ENCODE results near the gene HDAC11. TPM values are rescaled to one million over a fixed set of nuclear protein-coding genes. Genes with fewer than 3 reads are reported as not detected.

HDAC11 gene
- total RNA-seq, 1 experiment from 2014 or later, result 1.0 TPM

DNA sequence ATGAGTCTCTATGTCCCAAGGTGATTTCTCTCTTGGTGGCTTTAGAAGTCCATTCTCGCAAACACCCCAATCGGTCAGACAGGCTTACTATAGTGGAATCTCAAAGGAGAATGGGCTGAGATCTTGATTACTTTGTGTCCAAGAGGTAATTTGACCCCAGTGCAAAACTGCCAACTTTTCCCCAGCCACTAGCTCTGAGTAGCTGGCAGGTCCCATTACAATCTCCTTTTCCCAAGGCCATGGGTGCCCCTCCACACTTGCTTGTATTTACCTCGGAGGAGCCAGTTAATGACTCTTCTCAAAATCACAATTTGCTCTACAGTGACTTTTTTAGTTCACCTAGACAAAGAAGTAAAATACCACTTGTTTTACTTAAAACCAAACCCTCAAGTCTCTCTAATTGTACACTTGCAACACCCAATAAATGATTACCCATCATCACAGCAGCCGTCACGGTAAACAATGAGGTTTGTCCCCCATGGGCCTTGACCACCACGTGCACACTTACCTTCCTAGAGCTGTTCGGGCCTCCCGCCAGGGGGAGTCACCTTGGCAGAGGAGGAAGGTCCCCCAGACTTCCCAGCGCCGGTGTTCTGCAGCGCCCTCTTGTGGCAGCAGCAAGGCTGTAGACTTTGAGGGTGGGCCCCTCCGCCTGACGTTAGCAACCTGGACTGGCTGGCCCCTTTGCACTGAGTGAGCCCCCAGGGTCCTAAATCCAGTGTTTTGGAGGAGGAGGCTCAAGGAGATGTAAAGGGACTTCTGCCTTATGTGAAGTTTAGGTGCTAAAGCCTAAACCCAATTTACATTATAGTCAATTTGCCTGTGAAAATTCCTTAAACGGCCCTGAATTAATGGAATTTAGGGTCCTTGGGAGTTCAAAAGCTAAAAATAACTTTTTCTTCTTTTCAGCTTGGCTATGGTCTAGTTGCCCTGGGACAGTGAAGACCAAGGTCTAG, 18.7 kb upstream of the HDAC11 start:
- no peak overlapping the region for H3K27ac ChIP-seq (ENCODE audit: low read depth, low read length, poor library complexity, severe bottlenecking)
- no peaks in the 10 kb centered on the region for H3K4me1 ChIP-seq (ENCODE audit: insufficient read depth, low read length, poor library complexity, severe bottlenecking)
- BruUV-seq (replicated peaks), result no TSS peak
- POLR2A ChIA-PET (ENCODE audit: low non-redundant PET), result no interaction called here
- no peaks in the 10 kb centered on the region for H3K36me3 ChIP-seq (ENCODE audit: insufficient read depth, low read length, poor library complexity, severe bottlenecking)
- no peak overlapping the region for H3K4me3 ChIP-seq (ENCODE audit: low read depth, low read length, poor library complexity, severe bottlenecking)
- no peaks in the 10 kb centered on the region for H3K27me3 ChIP-seq (replicated peaks; ENCODE audit: insufficient read depth, low read depth, low read length, poor library complexity)
- intact Hi-C loops (cut with micrococcal nuclease; ENCODE audit: unreplicated experiment), result loop anchor here (1.0 kb wide), 1 partner anchor 369 kb away; no protein-coding TSS in a partner anchor
- H3K9me3 ChIP-seq (ENCODE audit: low read depth, low read length, poor library complexity, severe bottlenecking), result no peaks in the 10 kb centered on the region
- CTCF ChIA-PET, result interaction anchor here (0.6 kb wide), 1 partner anchor 12 kb away, joined by 4 read pairs; no protein-coding TSS in a partner anchor
- TF ChIP-seq EZH2 (IDR thresholded peaks at IDR 0.05; ENCODE audit: borderline replicate concordance, low read depth, low read length, poor library complexity, severe bottlenecking), result no peak
- TF ChIP-seq, protein P1, sequence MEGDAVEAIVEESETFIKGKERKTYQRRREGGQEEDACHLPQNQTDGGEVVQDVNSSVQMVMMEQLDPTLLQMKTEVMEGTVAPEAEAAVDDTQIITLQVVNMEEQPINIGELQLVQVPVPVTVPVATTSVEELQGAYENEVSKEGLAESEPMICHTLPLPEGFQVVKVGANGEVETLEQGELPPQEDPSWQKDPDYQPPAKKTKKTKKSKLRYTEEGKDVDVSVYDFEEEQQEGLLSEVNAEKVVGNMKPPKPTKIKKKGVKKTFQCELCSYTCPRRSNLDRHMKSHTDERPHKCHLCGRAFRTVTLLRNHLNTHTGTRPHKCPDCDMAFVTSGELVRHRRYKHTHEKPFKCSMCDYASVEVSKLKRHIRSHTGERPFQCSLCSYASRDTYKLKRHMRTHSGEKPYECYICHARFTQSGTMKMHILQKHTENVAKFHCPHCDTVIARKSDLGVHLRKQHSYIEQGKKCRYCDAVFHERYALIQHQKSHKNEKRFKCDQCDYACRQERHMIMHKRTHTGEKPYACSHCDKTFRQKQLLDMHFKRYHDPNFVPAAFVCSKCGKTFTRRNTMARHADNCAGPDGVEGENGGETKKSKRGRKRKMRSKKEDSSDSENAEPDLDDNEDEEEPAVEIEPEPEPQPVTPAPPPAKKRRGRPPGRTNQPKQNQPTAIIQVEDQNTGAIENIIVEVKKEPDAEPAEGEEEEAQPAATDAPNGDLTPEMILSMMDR (conservative IDR thresholded peaks at IDR 0.05; ENCODE audit: low read depth, low read length), result peak; percentile 95
- DNase-seq (ENCODE audit: low spot score), result peak; percentile 76

DNA sequence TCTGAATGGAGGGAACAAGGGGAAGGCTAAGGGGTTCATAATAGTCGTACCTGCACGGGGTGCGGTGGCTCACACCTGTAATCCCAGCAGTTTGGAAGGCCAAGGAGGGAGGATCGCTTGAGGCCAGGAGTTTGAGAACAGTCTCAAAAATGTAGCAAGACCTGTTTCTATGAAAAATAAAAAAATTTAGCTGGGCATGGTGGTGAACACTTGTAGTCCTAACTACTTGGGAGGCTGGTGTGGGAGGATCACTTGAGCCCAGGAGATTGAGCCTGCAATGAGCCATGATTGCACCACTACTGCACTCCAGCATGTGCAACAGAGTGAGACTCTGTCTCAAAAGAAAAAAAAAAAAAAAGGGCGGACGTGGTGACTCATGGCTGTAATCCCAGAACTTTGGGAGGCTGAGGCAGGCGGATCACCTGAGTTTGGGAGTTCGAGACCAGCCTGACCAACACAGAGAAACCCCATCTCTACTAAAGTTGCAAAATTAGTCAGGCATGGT, 17.9 kb upstream of the HDAC11 start:
- no peak for TF ChIP-seq EZH2 (IDR thresholded peaks at IDR 0.05; ENCODE audit: borderline replicate concordance, low read depth, low read length, poor library complexity, severe bottlenecking)
- TF ChIP-seq, protein P1 (conservative IDR thresholded peaks at IDR 0.05; ENCODE audit: low read depth, low read length), result no peak
- DNase-seq (ENCODE audit: low spot score), result no peak
- no peak overlapping the region for H3K4me3 ChIP-seq (ENCODE audit: low read depth, low read length, poor library complexity, severe bottlenecking)
- no TSS peak for BruUV-seq (replicated peaks)
- no peaks in the 10 kb centered on the region for H3K36me3 ChIP-seq (ENCODE audit: insufficient read depth, low read length, poor library complexity, severe bottlenecking)
- H3K27me3 ChIP-seq (replicated peaks; ENCODE audit: insufficient read depth, low read depth, low read length, poor library complexity), result peaks cover 2% of the 10 kb centered on the region
- intact Hi-C loops (cut with micrococcal nuclease; ENCODE audit: unreplicated experiment), result loop anchor here (1.0 kb wide), 1 partner anchor 370 kb away; no protein-coding TSS in a partner anchor
- no peaks in the 10 kb centered on the region for H3K9me3 ChIP-seq (ENCODE audit: low read depth, low read length, poor library complexity, severe bottlenecking)
- CTCF ChIA-PET, result interaction anchor here (0.6 kb wide), 1 partner anchor 18 kb away, joined by 8 read pairs; the partner anchor contains the start of gene HDAC11
- no peaks in the 10 kb centered on the region for H3K4me1 ChIP-seq (ENCODE audit: insufficient read depth, low read length, poor library complexity, severe bottlenecking)
- no peak overlapping the region for H3K27ac ChIP-seq (ENCODE audit: low read depth, low read length, poor library complexity, severe bottlenecking)
- POLR2A ChIA-PET (ENCODE audit: low non-redundant PET), result no interaction called here

DNA sequence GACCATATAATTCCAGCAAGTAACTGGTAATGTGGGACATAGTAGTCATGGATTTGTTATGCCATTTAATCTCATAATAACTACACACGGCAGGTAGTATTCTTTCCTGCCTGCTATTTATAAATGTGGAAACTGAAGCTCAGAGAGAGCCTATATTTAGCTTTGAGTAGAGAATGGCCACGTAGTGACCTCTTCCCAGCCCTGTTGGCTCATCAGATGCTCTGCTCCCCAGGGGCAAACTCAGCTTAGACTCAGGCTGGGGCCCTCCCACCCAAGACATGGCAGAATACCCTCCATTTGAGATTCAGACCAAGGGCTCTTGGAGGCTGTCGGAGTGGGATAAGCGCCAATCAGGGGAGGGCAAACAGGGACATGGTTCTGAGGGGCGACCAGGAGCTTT, 17.3 kb upstream of the HDAC11 start:
- Histone ChIP-seq H3K27ac (ENCODE audit: low read depth, low read length, poor library complexity, severe bottlenecking) (no peak overlapping the region), H3K27me3 (replicated peaks; ENCODE audit: insufficient read depth, low read depth, low read length, poor library complexity) (peaks cover 3% of the 10 kb centered on the region), H3K4me1 (ENCODE audit: insufficient read depth, low read length, poor library complexity, severe bottlenecking) (no peaks in the 10 kb centered on the region), H3K4me3 (ENCODE audit: low read depth, low read length, poor library complexity, severe bottlenecking) (no peak overlapping the region), H3K36me3 (ENCODE audit: insufficient read depth, low read length, poor library complexity, severe bottlenecking) (no peaks in the 10 kb centered on the region), H3K9me3 (ENCODE audit: low read depth, low read length, poor library complexity, severe bottlenecking) (no peaks in the 10 kb centered on the region)
- ChIA-PET POLR2A (ENCODE audit: low non-redundant PET) (no interaction called here), CTCF (no interaction called here)
- intact Hi-C loops (cut with micrococcal nuclease; ENCODE audit: unreplicated experiment), result loop anchor here (1.0 kb wide), 1 partner anchor 371 kb away; no protein-coding TSS in a partner anchor
- BruUV-seq (replicated peaks), result no TSS peak
- DNase-seq (ENCODE audit: low spot score), result no peak
- no peak for TF ChIP-seq EZH2 (IDR thresholded peaks at IDR 0.05; ENCODE audit: borderline replicate concordance, low read depth, low read length, poor library complexity, severe bottlenecking)
- TF ChIP-seq, protein P1 (conservative IDR thresholded peaks at IDR 0.05; ENCODE audit: low read depth, low read length), result no peak
